PC-9 (cell line): ENCODE results near the gene GTF3C1. TPM values are rescaled to one million over a fixed set of nuclear protein-coding genes. Genes with fewer than 3 reads are reported as not detected.

Source experiments
- BruUV-seq: library from RNA; stranded (reverse); fragments of 400-500 nt; replicated peaks from 2 replicates; lab custom pipeline; 2021; lab: Mats Ljungman, UMichigan
- CTCF ChIA-PET: fragments of 300-600 bp; sonication (Branson Sonifier 250); formaldehyde crosslinking; loops from one replicate; lab custom pipeline; 2022; ENCODE audit warnings: antibody characterized with exemption; lab: Charles Lee
- POLR2A ChIA-PET: fragments of 300-600 bp; sonication (Branson Sonifier 250); formaldehyde crosslinking; loops from one replicate; lab custom pipeline; 2022; ENCODE audit warnings: antibody characterized with exemption; ENCODE audit not compliant: unreplicated experiment; lab: Charles Lee
- DNase-seq, 2 experiments: peaks; one replicate each; pipeline versions ENCODE4 v3.0.0 to v3.0.0-alpha.2; 2015 to 2022; ENCODE audit warnings: mixed read lengths in 1 of 2
- H2AFZ ChIP-seq: fragments of 200-600 bp; sonication (generic); 2 replicates; pipeline ENCODE4 v1.8.1; 2017; ENCODE audit warnings: antibody characterized with exemption
- H3F3A ChIP-seq: fragments of 200-600 bp; sonication (generic); 2 replicates; pipeline ENCODE4 v1.8.1; 2017; ENCODE audit warnings: antibody characterized with exemption, mild to moderate bottlenecking, low read depth; ENCODE audit not compliant: insufficient read depth
- H3K27ac ChIP-seq: fragments of 200-600 bp; sonication (generic); 2 replicates; pipeline ENCODE4 v1.6.1; 2016; ENCODE audit warnings: mixed run types
- H3K27me3 ChIP-seq: fragments of 200-600 bp; sonication (generic); 2 replicates; pipeline ENCODE4 v1.6.1; 2016; ENCODE audit warnings: low read depth, mixed run types; ENCODE audit not compliant: insufficient read depth
- H3K36me3 ChIP-seq: fragments of 200-600 bp; sonication (generic); 2 replicates; pipeline ENCODE4 v1.6.1; 2016; ENCODE audit warnings: low read depth, mixed run types
- H3K4me1 ChIP-seq: fragments of 200-600 bp; sonication (generic); replicated peaks from 2 replicates; pipeline ENCODE4 v1.6.1; 2016; ENCODE audit warnings: mixed run types; ENCODE audit not compliant: insufficient read depth
- H3K4me2 ChIP-seq: fragments of 200-600 bp; sonication (generic); 2 replicates; pipeline ENCODE4 v1.6.1; 2017; ENCODE audit warnings: mixed run types
- H3K4me3 ChIP-seq: fragments of 200-600 bp; sonication (generic); 2 replicates; pipeline ENCODE4 v1.6.1; 2016; ENCODE audit warnings: mixed run types
- H3K79me2 ChIP-seq: fragments of 200-600 bp; sonication (generic); 2 replicates; pipeline ENCODE4 v1.6.1; 2017; ENCODE audit warnings: low read depth, mixed run types
- H3K9me2 ChIP-seq: fragments of 200-600 bp; sonication (generic); 2 replicates; pipeline ENCODE4 v1.8.1; 2017; ENCODE audit warnings: mild to moderate bottlenecking; ENCODE audit not compliant: insufficient read depth
- H3K9me3 ChIP-seq: fragments of 200-600 bp; sonication (generic); 2 replicates; pipeline ENCODE4 v1.8.1; 2016; ENCODE audit warnings: low read depth; ENCODE audit not compliant: insufficient read depth
- H4K20me1 ChIP-seq: fragments of 200-600 bp; sonication (generic); 2 replicates; pipeline ENCODE4 v1.8.1; 2017; ENCODE audit not compliant: insufficient read depth
- EZH2 ChIP-seq: fragments of 200-600 bp; sonication (generic); IDR thresholded peaks from 2 replicates; pipeline ENCODE4 v1.8.0; 2017; ENCODE audit warnings: antibody characterized with exemption, low read depth
- intact Hi-C: fragments of 100-400 bp; cut with micrococcal nuclease; formaldehyde crosslinking; loops from one replicate; pipeline ENCODE4 v1.10.0; 2022; ENCODE audit not compliant: unreplicated experiment
- total RNA-seq: library from RNA; stranded (reverse); gene quantifications from 2 replicates; pipeline ENCODE4 v1.2.3, GENCODE V29; 2021
- TF ChIP-seq, protein P1 (sequence below): fragments of 200-600 bp; sonication (generic); conservative IDR thresholded peaks from 2 replicates; pipeline ENCODE4 v1.6.1; 2017; ENCODE audit warnings: mixed run types, antibody characterized with exemption, mild to moderate bottlenecking, moderate library complexity

The GTF3C1 gene
- total RNA-seq, 1 experiment from 2014 or later = 118 TPM

GRCh38 chr16:27482397-27483087 is 67.2 kb downstream of the GTF3C1 start:
- CTCF ChIA-PET = no interaction called here
- Histone ChIP-seq H3K27me3 (no peaks in the 10 kb centered on the region), H3K79me2 (no peaks in the 10 kb centered on the region), H3K4me1 (no peaks in the 10 kb centered on the region), H3K4me3 (no peak overlapping the region), H3K9me3 (no peaks in the 10 kb centered on the region), H3F3A (no peaks in the 10 kb centered on the region), H4K20me1 (no peaks in the 10 kb centered on the region), H3K27ac (no peak overlapping the region), H3K9me2 (no peaks in the 10 kb centered on the region), H2AFZ (no peak overlapping the region), H3K4me2 (no peak overlapping the region), H3K36me3 (peaks cover 51% of the 10 kb centered on the region; the same call in 1 of the 2 replicates)
- no TSS peak for BruUV-seq
- no peak for TF ChIP-seq EZH2
- TF ChIP-seq, protein P1, sequence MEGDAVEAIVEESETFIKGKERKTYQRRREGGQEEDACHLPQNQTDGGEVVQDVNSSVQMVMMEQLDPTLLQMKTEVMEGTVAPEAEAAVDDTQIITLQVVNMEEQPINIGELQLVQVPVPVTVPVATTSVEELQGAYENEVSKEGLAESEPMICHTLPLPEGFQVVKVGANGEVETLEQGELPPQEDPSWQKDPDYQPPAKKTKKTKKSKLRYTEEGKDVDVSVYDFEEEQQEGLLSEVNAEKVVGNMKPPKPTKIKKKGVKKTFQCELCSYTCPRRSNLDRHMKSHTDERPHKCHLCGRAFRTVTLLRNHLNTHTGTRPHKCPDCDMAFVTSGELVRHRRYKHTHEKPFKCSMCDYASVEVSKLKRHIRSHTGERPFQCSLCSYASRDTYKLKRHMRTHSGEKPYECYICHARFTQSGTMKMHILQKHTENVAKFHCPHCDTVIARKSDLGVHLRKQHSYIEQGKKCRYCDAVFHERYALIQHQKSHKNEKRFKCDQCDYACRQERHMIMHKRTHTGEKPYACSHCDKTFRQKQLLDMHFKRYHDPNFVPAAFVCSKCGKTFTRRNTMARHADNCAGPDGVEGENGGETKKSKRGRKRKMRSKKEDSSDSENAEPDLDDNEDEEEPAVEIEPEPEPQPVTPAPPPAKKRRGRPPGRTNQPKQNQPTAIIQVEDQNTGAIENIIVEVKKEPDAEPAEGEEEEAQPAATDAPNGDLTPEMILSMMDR = no peak
- POLR2A ChIA-PET = no interaction called here
- intact Hi-C loops = no loop called here
- DNase-seq = no peak

GRCh38 chr16:27481282-27481934 is 68.3 kb downstream of the GTF3C1 start:
- no TSS peak for BruUV-seq

DNA sequence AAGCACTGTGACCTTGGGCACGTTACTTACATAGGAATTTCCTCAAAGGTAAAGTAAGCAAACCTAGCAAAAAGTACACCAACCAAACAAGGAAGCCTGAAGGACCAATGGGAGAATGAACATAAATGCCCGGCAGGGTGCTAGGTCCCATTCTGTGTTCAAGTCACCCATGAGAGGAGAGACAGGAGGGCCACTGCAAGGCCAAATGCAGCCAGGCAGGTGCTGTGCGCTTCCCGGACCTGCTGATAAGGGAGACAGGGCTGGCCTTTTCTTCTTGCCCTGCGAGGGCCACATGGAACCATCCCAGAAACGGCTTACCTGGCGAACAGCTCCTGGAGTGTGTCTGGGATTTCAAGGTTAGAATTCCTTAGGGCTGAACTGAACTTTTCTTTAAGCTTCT is 69.0 kb downstream of the GTF3C1 start:
- BruUV-seq = no TSS peak
- intact Hi-C loops = no loop called here
- no peaks in the 10 kb centered on the region for H3K79me2 ChIP-seq
- H3K9me2 ChIP-seq = no peaks in the 10 kb centered on the region
- CTCF ChIA-PET = no interaction called here
- no peak overlapping the region for H3K27ac ChIP-seq
- no peaks in the 10 kb centered on the region for H3K9me3 ChIP-seq
- H3K4me2 ChIP-seq = no peak overlapping the region
- no peaks in the 10 kb centered on the region for H4K20me1 ChIP-seq
- no peaks in the 10 kb centered on the region for H3K27me3 ChIP-seq
- no peak overlapping the region for H2AFZ ChIP-seq
- no peak for DNase-seq
- TF ChIP-seq EZH2 = no peak
- TF ChIP-seq, protein P1 = no peak
- H3K4me3 ChIP-seq = no peak overlapping the region
- POLR2A ChIA-PET = no interaction called here
- no peaks in the 10 kb centered on the region for H3K4me1 ChIP-seq
- H3K36me3 ChIP-seq = peaks cover 63% of the 10 kb centered on the region
- no peaks in the 10 kb centered on the region for H3F3A ChIP-seq

More at GRCh38 chr16:27481282-27481934, 68.3 kb downstream of the GTF3C1 start:
- POLR2A ChIA-PET = no interaction called here
- no peak for DNase-seq
- no peak overlapping the region for H3K27ac ChIP-seq
- no peak overlapping the region for H3K4me3 ChIP-seq
- no peaks in the 10 kb centered on the region for H3K4me1 ChIP-seq
- no peak overlapping the region for H3K4me2 ChIP-seq
- H2AFZ ChIP-seq = no peak overlapping the region
- CTCF ChIA-PET = no interaction called here
- intact Hi-C loops = no loop called here
- no peaks in the 10 kb centered on the region for H4K20me1 ChIP-seq
- H3K9me2 ChIP-seq = no peaks in the 10 kb centered on the region
- H3K9me3 ChIP-seq = no peaks in the 10 kb centered on the region
- H3F3A ChIP-seq = no peaks in the 10 kb centered on the region
- H3K27me3 ChIP-seq = no peaks in the 10 kb centered on the region
- TF ChIP-seq EZH2 = no peak
- TF ChIP-seq, protein P1 = no peak
- peaks cover 58% of the 10 kb centered on the region for H3K36me3 ChIP-seq
- no peaks in the 10 kb centered on the region for H3K79me2 ChIP-seq
